GM13976 (cell line): ENCODE data around the gene PACSIN2.

Experiments
- DNase-seq: peaks from one replicate; pipeline ENCODE4 v3.0.0; 2012; ENCODE audit warnings: low spot score
- in situ Hi-C: fragments of 300-500 bp; cut with MboI; formaldehyde crosslinking; loops from one replicate; pipeline ENCODE4 v1.12.0; 2022; ENCODE audit warnings: low sequenced_read_pairs, mixed read lengths, inconsistent platforms; ENCODE audit not compliant: unreplicated experiment
- TF ChIP-seq, protein P1 (sequence below): IDR thresholded peaks from 2 replicates; pipeline ENCODE4 v1.5.1; 2012; ENCODE audit warnings: borderline replicate concordance, mild to moderate bottlenecking; ENCODE audit not compliant: insufficient read depth; ENCODE audit errors: extremely low read depth, missing control alignments, control extremely low read depth

Gene PACSIN2

DNA sequence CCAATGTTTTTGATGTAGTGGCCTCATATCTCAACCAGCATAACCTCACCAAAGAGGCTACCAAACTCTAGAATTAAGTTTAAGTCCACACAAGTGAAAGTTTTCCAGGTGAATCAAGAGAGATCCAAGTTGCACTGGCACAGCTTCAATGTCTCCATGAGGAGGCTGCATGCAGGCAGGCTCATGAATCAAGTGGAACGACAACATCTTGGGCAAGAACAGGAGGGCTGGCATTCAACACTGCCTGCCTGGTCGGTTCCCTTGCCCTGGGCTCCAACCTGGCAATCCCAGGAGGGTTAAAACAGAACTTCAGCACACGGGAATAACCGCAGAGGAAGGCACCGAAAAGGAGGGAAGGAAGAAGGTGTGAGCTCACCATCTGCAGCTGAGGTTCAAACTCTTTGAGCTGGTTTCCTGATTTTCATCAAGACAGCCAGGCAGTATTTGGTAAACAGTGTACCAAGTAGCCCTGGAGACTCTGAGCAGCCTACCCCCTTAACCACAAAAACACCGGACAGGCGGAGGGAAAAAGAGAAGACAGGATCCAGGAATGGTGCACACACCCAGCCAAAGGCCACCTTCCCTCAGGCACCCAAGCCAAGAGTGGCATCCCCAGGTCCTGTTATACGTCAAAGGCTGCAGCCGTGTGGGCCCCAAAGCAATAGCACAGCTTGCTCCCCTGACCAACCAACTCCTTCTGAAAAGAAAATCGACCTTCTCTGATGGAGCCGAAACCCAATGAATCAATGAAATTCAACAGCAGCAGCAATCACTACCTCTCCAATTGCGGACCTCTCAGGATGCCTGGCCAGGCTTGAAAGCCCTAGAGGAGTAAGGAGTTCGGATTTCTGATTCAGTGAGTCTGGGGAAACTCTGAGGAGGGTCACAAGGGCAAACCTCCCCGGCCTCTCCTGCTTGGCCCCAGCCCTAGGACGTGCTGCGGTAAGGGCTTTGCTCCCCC lies 1.3 kb downstream of the PACSIN2 start:
- in situ Hi-C loops, result no loop called here
- DNase-seq, result peak; percentile 63
- TF ChIP-seq, protein P1, sequence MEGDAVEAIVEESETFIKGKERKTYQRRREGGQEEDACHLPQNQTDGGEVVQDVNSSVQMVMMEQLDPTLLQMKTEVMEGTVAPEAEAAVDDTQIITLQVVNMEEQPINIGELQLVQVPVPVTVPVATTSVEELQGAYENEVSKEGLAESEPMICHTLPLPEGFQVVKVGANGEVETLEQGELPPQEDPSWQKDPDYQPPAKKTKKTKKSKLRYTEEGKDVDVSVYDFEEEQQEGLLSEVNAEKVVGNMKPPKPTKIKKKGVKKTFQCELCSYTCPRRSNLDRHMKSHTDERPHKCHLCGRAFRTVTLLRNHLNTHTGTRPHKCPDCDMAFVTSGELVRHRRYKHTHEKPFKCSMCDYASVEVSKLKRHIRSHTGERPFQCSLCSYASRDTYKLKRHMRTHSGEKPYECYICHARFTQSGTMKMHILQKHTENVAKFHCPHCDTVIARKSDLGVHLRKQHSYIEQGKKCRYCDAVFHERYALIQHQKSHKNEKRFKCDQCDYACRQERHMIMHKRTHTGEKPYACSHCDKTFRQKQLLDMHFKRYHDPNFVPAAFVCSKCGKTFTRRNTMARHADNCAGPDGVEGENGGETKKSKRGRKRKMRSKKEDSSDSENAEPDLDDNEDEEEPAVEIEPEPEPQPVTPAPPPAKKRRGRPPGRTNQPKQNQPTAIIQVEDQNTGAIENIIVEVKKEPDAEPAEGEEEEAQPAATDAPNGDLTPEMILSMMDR, result no peak

DNA sequence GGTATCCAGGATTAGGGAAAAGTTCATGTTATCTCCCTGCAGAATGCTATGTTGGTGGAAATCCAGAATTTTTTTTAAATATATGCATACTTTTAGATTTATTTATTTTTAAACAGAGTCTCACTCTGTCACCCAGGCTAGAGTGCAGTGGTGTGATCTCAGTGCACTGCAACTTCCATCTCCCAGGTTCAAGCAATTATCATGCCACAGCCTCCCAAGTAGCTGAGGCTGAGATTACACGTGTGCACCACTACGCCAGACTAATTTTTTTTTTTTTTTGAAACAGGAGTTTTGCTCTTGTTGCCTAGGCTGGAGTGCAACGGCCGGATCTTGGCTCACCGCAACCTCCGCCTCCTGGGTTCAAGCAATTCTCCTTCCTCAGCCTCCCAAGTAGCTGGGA lies 2.6 kb downstream of the PACSIN2 start:
- in situ Hi-C loops, result no loop called here
- no peak for DNase-seq
- TF ChIP-seq, protein P1, result no peak

DNA sequence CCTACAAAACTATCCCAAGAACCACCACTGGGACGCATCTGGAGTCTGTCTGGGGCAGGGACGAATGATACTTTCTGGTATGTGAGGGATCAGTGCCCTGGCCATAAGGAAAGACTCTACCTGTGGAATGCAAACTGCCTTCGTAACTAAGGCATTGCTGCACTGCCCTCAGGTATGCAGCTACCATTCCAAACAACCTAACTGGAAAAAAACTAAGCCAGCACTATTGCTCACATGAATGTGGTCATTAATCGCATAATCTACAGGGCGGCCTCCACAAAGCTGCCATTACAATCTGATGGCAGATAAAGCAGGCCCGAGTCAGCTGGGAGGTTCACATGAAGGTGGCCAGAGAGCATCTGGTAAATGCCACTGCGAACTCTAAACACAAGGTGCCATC lies 3.9 kb downstream of the PACSIN2 start:
- in situ Hi-C loops, result no loop called here
- TF ChIP-seq, protein P1, result no peak
- DNase-seq, result no peak

DNA sequence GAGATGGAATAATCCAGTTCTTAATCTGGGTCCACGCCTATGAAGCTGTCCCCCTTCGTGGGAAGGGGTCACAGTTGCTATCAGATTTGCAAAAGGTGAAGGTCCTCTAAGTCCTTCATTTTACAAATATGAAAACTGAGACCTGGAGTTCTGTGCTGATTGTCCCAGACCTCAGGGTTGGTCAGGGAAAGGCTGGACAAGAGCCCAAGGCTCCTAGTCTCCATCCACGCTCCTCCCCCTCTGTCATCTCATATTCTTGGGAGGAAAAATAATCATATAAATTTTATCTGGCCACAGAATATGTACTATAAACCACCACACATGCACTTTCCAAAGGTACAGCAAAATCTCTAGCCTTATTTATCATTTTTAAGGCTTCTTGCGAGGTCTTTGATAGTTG lies 5.5 kb downstream of the PACSIN2 start:
- no peak for DNase-seq
- TF ChIP-seq, protein P1, result no peak
- in situ Hi-C loops, result no loop called here

- TF ChIP-seq, protein P1, result no peak
- no peak for DNase-seq
- in situ Hi-C loops, result no loop called here
These were observed 6.0 kb downstream of the PACSIN2 start for GRCh38 chr22:43008921-43009320.

- DNase-seq, result no peak
- in situ Hi-C loops, result no loop called here
- TF ChIP-seq, protein P1, result no peak
These were observed 6.4 kb downstream of the PACSIN2 start for GRCh38 chr22:43008509-43008908.
